K562 (cell line): ENCODE results near the gene AMMECR1L.

ENCODE experiments used
- BRCA1 ChIP-seq, 2 experiments: fragments of 450-650 bp in 1 of 2; sonication (generic) in 1 of 2; formaldehyde crosslinking in 1 of 2; IDR thresholded peaks; 2 replicates each; pipeline versions ENCODE4 v1.5.0 to v1.6.1; 2017 to 2020; ENCODE audit warnings: mild to moderate bottlenecking in 1 of 2, missing genetic modification reagents in 1 of 2
- ETV6 ChIP-seq, 3 experiments: fragments of 150-350 bp in 1 of 3; sonication (generic) in 1 of 3; formaldehyde crosslinking in 1 of 3; IDR thresholded peaks; 2 replicates each; pipeline versions ENCODE4 v1.6.1 to v1.8.0; 2014 to 2022; ENCODE audit warnings: borderline replicate concordance in 2 of 3, low read depth in 2 of 3, antibody characterized with exemption in 1 of 3, low read length in 1 of 3, mild to moderate bottlenecking in 1 of 3, missing genetic modification reagents in 1 of 3
- EZH2 ChIP-seq: IDR thresholded peaks from 2 replicates; pipeline ENCODE4 v1.6.1; 2012; ENCODE audit warnings: low read depth, mild to moderate bottlenecking, inconsistent platforms, low read length, borderline replicate concordance
- POLR2A ChIP-seq: fragments of 450-650 bp; conservative IDR thresholded peaks from 2 replicates; pipeline ENCODE4 v1.6.1; 2016
- PTTG1 ChIP-seq: fragments of 450-650 bp; IDR thresholded peaks from 2 replicates; pipeline ENCODE4 v1.6.1; 2016; ENCODE audit warnings: low read depth, mild to moderate bottlenecking, missing genetic modification characterization, missing compliant biosample characterization
- RAD21 ChIP-seq, 2 experiments: fragments of 250-450 bp in 1 of 2; fragments of 450-650 bp in 1 of 2; sonication (Bioruptor Pico) in 1 of 2; formaldehyde crosslinking in 1 of 2; IDR thresholded peaks in 1 of 2; conservative IDR thresholded peaks in 1 of 2; 2 replicates each; pipeline versions ENCODE4 v1.4.0 to v1.8.0; 2020 to 2022; ENCODE audit warnings: mild to moderate bottlenecking in 2 of 2, moderate library complexity in 1 of 2
- TCF3 ChIP-seq: sonication (generic); formaldehyde crosslinking; IDR thresholded peaks from 2 replicates; pipeline ENCODE4 v1.4.0; 2020; ENCODE audit warnings: mild to moderate bottlenecking, missing genetic modification reagents
- XRCC5 ChIP-seq: fragments of 200-400 bp; formaldehyde crosslinking; IDR thresholded peaks from 2 replicates; pipeline ENCODE4 v1.6.1; 2017; ENCODE audit warnings: low read depth, mild to moderate bottlenecking, low read length
- ZNF23 ChIP-seq: fragments of 250-450 bp; sonication (Bioruptor Pico); IDR thresholded peaks from 2 replicates; pipeline ENCODE4 v1.4.0; 2020; ENCODE audit warnings: mild to moderate bottlenecking
- TF ChIP-seq, protein P1 (sequence below), 3 experiments: IDR thresholded peaks in 2 of 3; conservative IDR thresholded peaks in 1 of 3; 2 replicates each; pipeline ENCODE4 v1.5.1; 2011 to 2012; ENCODE audit warnings: low read length in 3 of 3, mild to moderate bottlenecking in 3 of 3, control low read depth in 2 of 3, improper control_type of control experiment in 1 of 3, inconsistent platforms in 1 of 3, low read depth in 1 of 3, mixed read lengths in 1 of 3, moderate library complexity in 1 of 3; ENCODE audit not compliant: insufficient read depth in 2 of 3

DNA sequence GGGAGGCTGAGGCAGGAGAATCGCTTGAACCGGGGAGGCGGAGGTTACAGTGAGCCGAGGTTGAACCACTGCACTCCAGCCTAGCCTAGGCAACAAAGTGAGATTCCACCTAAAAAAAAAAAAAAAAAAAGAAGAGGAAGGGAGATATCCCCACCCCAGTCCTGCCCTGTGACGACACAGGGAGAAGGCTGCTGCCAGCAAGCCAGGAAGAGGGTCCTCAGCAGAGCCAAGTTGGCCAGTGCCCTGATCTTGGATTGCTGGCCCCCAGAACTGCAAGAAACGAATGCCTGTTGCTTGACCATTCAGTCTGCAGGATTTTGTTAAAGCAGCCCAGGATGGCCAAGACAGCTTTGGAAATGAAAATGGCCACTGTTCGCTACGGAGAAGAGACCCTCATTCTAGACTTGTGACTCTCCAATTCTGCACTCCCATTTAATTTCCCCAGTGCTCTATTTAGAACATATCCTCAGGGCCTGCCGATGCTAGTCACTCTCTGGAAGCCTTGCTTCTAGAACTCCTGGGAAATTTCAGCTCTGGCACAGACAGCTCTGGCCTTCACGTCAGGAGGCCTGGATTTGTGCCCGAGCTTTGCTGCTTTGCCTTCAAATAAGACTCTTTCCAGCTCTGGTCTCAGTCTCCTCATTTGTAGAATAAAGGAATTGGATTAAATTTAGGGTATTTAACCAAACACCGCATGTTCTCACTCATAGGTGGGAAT, 15.7 kb upstream of the AMMECR1L start:
- TF ChIP-seq ZNF23 (no peak), XRCC5 (no peak), POLR2A (no peak), PTTG1 (tag) (no peak), BRCA1 (IDR thresholded peaks at IDR 0.05) (no peak), BRCA1 (CRISPR knock-in tag; IDR thresholded peaks at IDR 0.05) (no peak), RAD21 (CRISPR knock-in tag; conservative IDR thresholded peaks at IDR 0.05 in 1 of 2, IDR thresholded peaks at IDR 0.05 in 1 of 2) (no peak), TCF3 (no peak), ETV6 (IDR thresholded peaks at IDR 0.05; ENCODE audit: borderline replicate concordance in 1 of 2, low read depth in 2 of 2, low read length in 1 of 2) (no peak), ETV6 (CRISPR knock-in tag; IDR thresholded peaks at IDR 0.05; ENCODE audit: borderline replicate concordance) (no peak), EZH2 (no peak)
- TF ChIP-seq, protein P1, sequence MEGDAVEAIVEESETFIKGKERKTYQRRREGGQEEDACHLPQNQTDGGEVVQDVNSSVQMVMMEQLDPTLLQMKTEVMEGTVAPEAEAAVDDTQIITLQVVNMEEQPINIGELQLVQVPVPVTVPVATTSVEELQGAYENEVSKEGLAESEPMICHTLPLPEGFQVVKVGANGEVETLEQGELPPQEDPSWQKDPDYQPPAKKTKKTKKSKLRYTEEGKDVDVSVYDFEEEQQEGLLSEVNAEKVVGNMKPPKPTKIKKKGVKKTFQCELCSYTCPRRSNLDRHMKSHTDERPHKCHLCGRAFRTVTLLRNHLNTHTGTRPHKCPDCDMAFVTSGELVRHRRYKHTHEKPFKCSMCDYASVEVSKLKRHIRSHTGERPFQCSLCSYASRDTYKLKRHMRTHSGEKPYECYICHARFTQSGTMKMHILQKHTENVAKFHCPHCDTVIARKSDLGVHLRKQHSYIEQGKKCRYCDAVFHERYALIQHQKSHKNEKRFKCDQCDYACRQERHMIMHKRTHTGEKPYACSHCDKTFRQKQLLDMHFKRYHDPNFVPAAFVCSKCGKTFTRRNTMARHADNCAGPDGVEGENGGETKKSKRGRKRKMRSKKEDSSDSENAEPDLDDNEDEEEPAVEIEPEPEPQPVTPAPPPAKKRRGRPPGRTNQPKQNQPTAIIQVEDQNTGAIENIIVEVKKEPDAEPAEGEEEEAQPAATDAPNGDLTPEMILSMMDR (IDR thresholded peaks at IDR 0.05 in 2 of 3, conservative IDR thresholded peaks at IDR 0.05 in 1 of 3; ENCODE audit: insufficient read depth in 2 of 3, low read depth in 1 of 3, low read length in 3 of 3): no peak
